ENCODE data around the gene LMNTD1.
"Not testable (repeated sequence)": the region's sequence is repeated elsewhere in the genome, so short reads cannot be mapped to it uniquely, and the experiment has no call there.

The LMNTD1 gene

GRCh38 chr12:25494926-25495325, 58.2 kb downstream of the LMNTD1 start:
- Histone ChIP-seq H3K9ac (ENCODE audit: low read length) (no peak overlapping the region), H3K4me2 (ENCODE audit: low read depth, low read length, poor library complexity, severe bottlenecking) (no peak overlapping the region), H3K9me3 (ENCODE audit: insufficient read depth, low read length) (0 out of 2 replicates have a peak, but pooled peaks cover 4% of the 10 kb centered on the region), H4K20me1 (ENCODE audit: low read depth, low read length) (no peaks in the 10 kb centered on the region), H3K4me3 (ENCODE audit: insufficient read depth, low read length, poor library complexity, severe bottlenecking) (no peak overlapping the region), H3K36me3 (ENCODE audit: low read length) (no peaks in the 10 kb centered on the region), H3K79me2 (ENCODE audit: insufficient read depth, low read length) (no peaks in the 10 kb centered on the region), H3K27ac (ENCODE audit: low read depth, low read length) (no peak overlapping the region), H3F3A (ENCODE audit: insufficient read depth) (no peaks in the 10 kb centered on the region), H3K27me3 (ENCODE audit: low read length) (no peaks in the 10 kb centered on the region), H3K9me2 (replicated peaks; ENCODE audit: insufficient read depth, low read length) (no peaks in the 10 kb centered on the region), H2AFZ (ENCODE audit: low read depth, low read length, severe bottlenecking) (no peak overlapping the region)
- TF ChIP-seq CTCF (IDR thresholded peaks at IDR 0.05; ENCODE audit: insufficient read depth, low read length, poor library complexity, severe bottlenecking) = no peak
- no peak for TF ChIP-seq EZH2phosphoT487 (conservative IDR thresholded peaks at IDR 0.05; ENCODE audit: low read length)

GRCh38 chr12:25493682-25494081, 59.4 kb downstream of the LMNTD1 start:
- no peaks in the 10 kb centered on the region for H3K27me3 ChIP-seq (ENCODE audit: low read length)
- H3K4me2 ChIP-seq (ENCODE audit: low read depth, low read length, poor library complexity, severe bottlenecking) = no peak overlapping the region
- H3F3A ChIP-seq (ENCODE audit: insufficient read depth) = no peaks in the 10 kb centered on the region
- H2AFZ ChIP-seq (ENCODE audit: low read depth, low read length, severe bottlenecking) = no peak overlapping the region
- no peak overlapping the region for H3K9ac ChIP-seq (ENCODE audit: low read length)
- H3K36me3 ChIP-seq (ENCODE audit: low read length) = no peaks in the 10 kb centered on the region
- H4K20me1 ChIP-seq (ENCODE audit: low read depth, low read length) = no peaks in the 10 kb centered on the region
- H3K9me2 ChIP-seq (replicated peaks; ENCODE audit: insufficient read depth, low read length) = no peaks in the 10 kb centered on the region
- 0 out of 2 replicates have a peak, but pooled peaks cover 4% of the 10 kb centered on the region for H3K9me3 ChIP-seq (ENCODE audit: insufficient read depth, low read length)
- H3K27ac ChIP-seq (ENCODE audit: low read depth, low read length) = no peak overlapping the region
- no peak for TF ChIP-seq CTCF (IDR thresholded peaks at IDR 0.05; ENCODE audit: insufficient read depth, low read length, poor library complexity, severe bottlenecking)
- no peak for TF ChIP-seq EZH2phosphoT487 (conservative IDR thresholded peaks at IDR 0.05; ENCODE audit: low read length)
- H3K4me3 ChIP-seq (ENCODE audit: insufficient read depth, low read length, poor library complexity, severe bottlenecking) = no peak overlapping the region
- H3K79me2 ChIP-seq (ENCODE audit: insufficient read depth, low read length) = no peaks in the 10 kb centered on the region

- H3K9ac ChIP-seq (ENCODE audit: low read length) = no peak overlapping the region
- H3K79me2 ChIP-seq (ENCODE audit: insufficient read depth, low read length) = no peaks in the 10 kb centered on the region
- no peaks in the 10 kb centered on the region for H3K9me2 ChIP-seq (replicated peaks; ENCODE audit: insufficient read depth, low read length)
- no peak overlapping the region for H3K4me2 ChIP-seq (ENCODE audit: low read depth, low read length, poor library complexity, severe bottlenecking)
- H3K27ac ChIP-seq (ENCODE audit: low read depth, low read length) = no peak overlapping the region
- no peaks in the 10 kb centered on the region for H3K36me3 ChIP-seq (ENCODE audit: low read length)
- H3F3A ChIP-seq (ENCODE audit: insufficient read depth) = no peaks in the 10 kb centered on the region
- no peak overlapping the region for H3K4me3 ChIP-seq (ENCODE audit: insufficient read depth, low read length, poor library complexity, severe bottlenecking)
- no peak for TF ChIP-seq EZH2phosphoT487 (conservative IDR thresholded peaks at IDR 0.05; ENCODE audit: low read length)
- no peaks in the 10 kb centered on the region for H4K20me1 ChIP-seq (ENCODE audit: low read depth, low read length)
- H3K9me3 ChIP-seq (ENCODE audit: insufficient read depth, low read length) = no peaks in the 10 kb centered on the region
- H3K27me3 ChIP-seq (ENCODE audit: low read length) = no peaks in the 10 kb centered on the region
- H2AFZ ChIP-seq (ENCODE audit: low read depth, low read length, severe bottlenecking) = no peak overlapping the region
Measured at GRCh38 chr12:25491396-25492325, 61.4 kb downstream of the LMNTD1 start.

- not testable (repeated sequence) for H3K4me3 ChIP-seq (ENCODE audit: insufficient read depth, low read length, poor library complexity, severe bottlenecking); H3K79me2 ChIP-seq (ENCODE audit: insufficient read depth, low read length); H3K27ac ChIP-seq (ENCODE audit: low read depth, low read length); H3K9me3 ChIP-seq (ENCODE audit: insufficient read depth, low read length); H2AFZ ChIP-seq (ENCODE audit: low read depth, low read length, severe bottlenecking); H3F3A ChIP-seq (ENCODE audit: insufficient read depth); H3K9ac ChIP-seq (ENCODE audit: low read length); H4K20me1 ChIP-seq (ENCODE audit: low read depth, low read length); H3K36me3 ChIP-seq (ENCODE audit: low read length); H3K27me3 ChIP-seq (ENCODE audit: low read length); H3K9me2 ChIP-seq (replicated peaks; ENCODE audit: insufficient read depth, low read length); H3K4me2 ChIP-seq (ENCODE audit: low read depth, low read length, poor library complexity, severe bottlenecking)
Measured at GRCh38 chr12:25488956-25489870, 63.9 kb downstream of the LMNTD1 start.
